Tibial nerve (tissue), 4 donors: Measurements from ENCODE around the gene CRYGB. TPM values are rescaled to one million over a fixed set of nuclear protein-coding genes. Genes with fewer than 3 reads are reported as not detected.

Source experiments
- DNase-seq, 2 donors: peaks; one replicate each; pipeline ENCODE4 v3.0.0-alpha.2; 2019; ENCODE audit warnings: low spot score in 2 of 2
- H3K27ac ChIP-seq, 4 donors: fragments of 200-600 bp; sonication (generic) in 3 of 4; one replicate each; pipeline ENCODE4 v1.5.1; 2017 to 2019; ENCODE audit warnings: mild to moderate bottlenecking in 1 of 4
- H3K27me3 ChIP-seq, 2 donors: fragments of 200-600 bp; sonication (generic) in 1 of 2; one replicate each; pipeline versions ENCODE4 v1.5.1 to v1.6.0; 2017 to 2019
- H3K36me3 ChIP-seq, 3 donors: fragments of 200-600 bp; sonication (generic); one replicate each; pipeline ENCODE4 v1.5.1; 2018 to 2019
- H3K4me1 ChIP-seq, 4 donors: fragments of 200-600 bp; sonication (generic) in 3 of 4; one replicate each; pipeline ENCODE4 v1.5.1; 2017 to 2019
- H3K4me3 ChIP-seq, 4 donors: fragments of 200-600 bp; sonication (generic) in 3 of 4; one replicate each; pipeline ENCODE4 v1.5.1; 2017 to 2019; ENCODE audit warnings: mild to moderate bottlenecking in 1 of 4, moderate library complexity in 1 of 4
- H3K9me3 ChIP-seq, 4 donors: fragments of 200-600 bp; sonication (generic) in 3 of 4; one replicate each; pipeline ENCODE4 v1.5.1; 2017 to 2019
- EP300 ChIP-seq, 2 donors: sonication (generic); formaldehyde crosslinking; IDR thresholded peaks; one replicate each; pipeline ENCODE4 v1.6.1; 2017; ENCODE audit warnings: antibody characterized with exemption in 2 of 2, mild to moderate bottlenecking in 1 of 2
- POLR2A ChIP-seq, 2 donors: fragments of 450-650 bp; IDR thresholded peaks; one replicate each; pipeline ENCODE4 v1.6.1; 2017; ENCODE audit warnings: antibody characterized with exemption in 2 of 2, mild to moderate bottlenecking in 2 of 2, moderate library complexity in 2 of 2
- WGBS, 2 donors: methylation state at CpG; one replicate each; pipeline ENCODE4 v1.1.5; 2018; 5-methylcytosine and 5-hydroxymethylcytosine counted together
- total RNA-seq, 4 donors: library from RNA; depleted of rRNA; stranded (reverse); fragments of >200 nt; gene quantifications; one replicate each; pipeline ENCODE4 v1.1.0, GENCODE V29; 2016
- TF ChIP-seq, protein P1 (sequence below), 5 experiments: fragments of 200-600 bp in 3 of 5; fragments of 450-650 bp in 2 of 5; sonication (generic) in 3 of 5; IDR thresholded peaks; one replicate each; pipeline ENCODE4 v1.5.1; 2016 to 2019; ENCODE audit warnings: antibody characterized with exemption in 5 of 5, mild to moderate bottlenecking in 3 of 5, moderate library complexity in 2 of 5

Gene CRYGB
- total RNA-seq, 4 donors from 2014 or later, result not detected

DNA sequence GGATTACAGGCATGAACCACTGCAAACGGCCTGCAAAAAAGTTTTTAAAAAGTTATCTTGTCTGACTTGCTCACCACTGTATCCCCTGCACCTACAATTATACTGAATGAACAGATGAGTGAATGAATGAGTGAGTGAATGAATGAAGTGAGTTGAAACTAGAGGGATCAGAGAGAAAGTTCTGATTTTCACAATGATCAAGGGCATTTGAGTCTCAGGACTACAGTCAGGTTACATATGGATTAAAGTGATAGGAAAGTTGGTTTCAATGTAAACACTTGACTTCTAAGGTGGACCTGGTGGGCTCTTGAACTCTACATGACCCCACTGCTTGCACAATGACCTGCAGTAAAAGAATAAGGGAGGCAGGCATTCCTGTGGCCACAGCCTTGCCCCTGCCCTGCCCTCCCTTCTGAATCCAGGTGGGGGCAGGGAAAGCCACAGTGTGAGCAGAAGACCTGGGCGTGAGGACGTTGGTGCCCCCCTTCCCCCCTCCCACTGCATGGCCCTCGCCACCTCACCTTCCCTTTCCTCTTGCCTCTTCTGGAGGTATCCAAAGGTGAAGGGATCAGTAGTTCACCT is 33.2 kb upstream of the CRYGB start:
- 63 to 64% methylated on average over 4 of the region's 4 CpGs for WGBS, 2 donors
- Histone ChIP-seq H3K27me3 (no peaks in the 10 kb centered on the region), H3K27ac (no peak overlapping the region), H3K4me3 (no peak overlapping the region), H3K36me3 (no peaks in the 10 kb centered on the region), H3K4me1 (peaks cover 0 to 25% (median 7%) of the 10 kb centered on the region in 4 donors), H3K9me3 (no peaks in the 10 kb centered on the region)
- DNase-seq, result no peak
- no peak for TF ChIP-seq POLR2A (IDR thresholded peaks at IDR 0.05)
- no peak for TF ChIP-seq EP300 (IDR thresholded peaks at IDR 0.05)
- TF ChIP-seq, protein P1, sequence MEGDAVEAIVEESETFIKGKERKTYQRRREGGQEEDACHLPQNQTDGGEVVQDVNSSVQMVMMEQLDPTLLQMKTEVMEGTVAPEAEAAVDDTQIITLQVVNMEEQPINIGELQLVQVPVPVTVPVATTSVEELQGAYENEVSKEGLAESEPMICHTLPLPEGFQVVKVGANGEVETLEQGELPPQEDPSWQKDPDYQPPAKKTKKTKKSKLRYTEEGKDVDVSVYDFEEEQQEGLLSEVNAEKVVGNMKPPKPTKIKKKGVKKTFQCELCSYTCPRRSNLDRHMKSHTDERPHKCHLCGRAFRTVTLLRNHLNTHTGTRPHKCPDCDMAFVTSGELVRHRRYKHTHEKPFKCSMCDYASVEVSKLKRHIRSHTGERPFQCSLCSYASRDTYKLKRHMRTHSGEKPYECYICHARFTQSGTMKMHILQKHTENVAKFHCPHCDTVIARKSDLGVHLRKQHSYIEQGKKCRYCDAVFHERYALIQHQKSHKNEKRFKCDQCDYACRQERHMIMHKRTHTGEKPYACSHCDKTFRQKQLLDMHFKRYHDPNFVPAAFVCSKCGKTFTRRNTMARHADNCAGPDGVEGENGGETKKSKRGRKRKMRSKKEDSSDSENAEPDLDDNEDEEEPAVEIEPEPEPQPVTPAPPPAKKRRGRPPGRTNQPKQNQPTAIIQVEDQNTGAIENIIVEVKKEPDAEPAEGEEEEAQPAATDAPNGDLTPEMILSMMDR (IDR thresholded peaks at IDR 0.05), result no peak

DNA sequence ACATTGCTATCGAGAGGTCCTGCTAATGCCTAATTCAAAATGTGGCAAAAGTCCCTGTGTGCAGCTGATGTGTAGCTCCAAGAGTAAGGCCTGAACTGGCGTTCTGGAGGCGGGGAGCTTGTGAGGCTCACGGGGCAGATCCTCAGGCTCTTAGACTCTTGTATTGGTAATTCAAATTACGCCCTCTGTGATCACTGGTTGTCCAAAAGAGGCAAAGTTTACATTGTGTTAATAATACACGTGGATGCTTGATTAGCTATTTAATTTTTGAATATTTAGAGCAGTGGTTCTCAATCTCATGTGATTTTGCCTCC is 29.8 kb upstream of the CRYGB start:
- no peaks in the 10 kb centered on the region for H3K9me3 ChIP-seq
- H3K4me1 ChIP-seq, result peaks cover 0 to 15% (median 2%) of the 10 kb centered on the region in 4 donors
- H3K27me3 ChIP-seq, result no peaks in the 10 kb centered on the region
- H3K27ac ChIP-seq, result no peak overlapping the region
- no peak overlapping the region for H3K4me3 ChIP-seq
- TF ChIP-seq, protein P1 (IDR thresholded peaks at IDR 0.05), result no peak
- TF ChIP-seq EP300 (IDR thresholded peaks at IDR 0.05), result no peak
- TF ChIP-seq POLR2A (IDR thresholded peaks at IDR 0.05), result no peak
- no peaks in the 10 kb centered on the region for H3K36me3 ChIP-seq
- DNase-seq, result no peak
- 49 to 51% methylated on average over 6 of the region's 6 CpGs for WGBS, 2 donors

- no peaks in the 10 kb centered on the region for H3K36me3 ChIP-seq
- peaks cover 0 to 15% (median 2%) of the 10 kb centered on the region in 4 donors for H3K4me1 ChIP-seq
- H3K27me3 ChIP-seq, result no peaks in the 10 kb centered on the region
- no peak overlapping the region for H3K27ac ChIP-seq
- no peak overlapping the region for H3K4me3 ChIP-seq
- no peaks in the 10 kb centered on the region for H3K9me3 ChIP-seq
- peak; percentile 71 to 86 for DNase-seq
- WGBS, 2 donors, result 38 to 39% methylated on average over 21 of the region's 21 CpGs
- TF ChIP-seq EP300 (IDR thresholded peaks at IDR 0.05) (peak; percentile 33 to 44), POLR2A (IDR thresholded peaks at IDR 0.05) (no peak)
- TF ChIP-seq, protein P1 (IDR thresholded peaks at IDR 0.05), result peak; percentile 78 to 92 (median 83)
Observed at GRCh38 chr2:208175069-208175839, 29.3 kb upstream of the CRYGB start.

- 85 to 88% methylated on average over 9 of the region's 9 CpGs for WGBS, 2 donors
- no peak for TF ChIP-seq EP300 (IDR thresholded peaks at IDR 0.05)
- TF ChIP-seq, protein P1 (IDR thresholded peaks at IDR 0.05), result no peak
- no peak for TF ChIP-seq POLR2A (IDR thresholded peaks at IDR 0.05)
- Histone ChIP-seq H3K36me3 (no peaks in the 10 kb centered on the region), H3K27me3 (no peaks in the 10 kb centered on the region), H3K4me3 (no peak overlapping the region), H3K4me1 (peaks cover 0 to 15% (median 2%) of the 10 kb centered on the region in 4 donors), H3K9me3 (no peaks in the 10 kb centered on the region), H3K27ac (no peak overlapping the region)
- DNase-seq, result no peak
Observed at GRCh38 chr2:208174144-208174543, 28.2 kb upstream of the CRYGB start.

DNA sequence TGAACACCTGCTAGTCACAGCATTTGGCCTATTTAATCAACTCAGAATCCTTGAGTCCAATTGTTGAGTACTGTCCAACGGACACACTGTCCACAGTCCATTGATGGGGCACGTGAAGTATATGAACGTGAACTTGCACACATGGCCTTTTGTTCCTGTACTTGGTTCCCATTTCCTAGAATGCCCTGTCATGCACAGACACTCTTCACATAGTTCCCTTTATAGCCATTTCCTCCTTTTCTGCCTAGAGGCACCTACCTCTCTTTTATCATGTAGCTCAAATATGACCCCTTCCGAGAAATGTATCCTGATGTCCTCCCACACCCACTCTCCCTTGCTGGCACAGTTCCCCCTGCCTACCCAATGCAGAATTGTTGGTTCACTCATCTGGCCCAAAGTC is 26.2 kb upstream of the CRYGB start:
- Histone ChIP-seq H3K4me3 (no peak overlapping the region), H3K9me3 (no peaks in the 10 kb centered on the region), H3K4me1 (peaks cover 0 to 15% (median 2%) of the 10 kb centered on the region in 4 donors), H3K27ac (no peak overlapping the region), H3K27me3 (no peaks in the 10 kb centered on the region), H3K36me3 (no peaks in the 10 kb centered on the region)
- WGBS, 2 donors, result 38 to 60% methylated on average over 4 of the region's 4 CpGs
- DNase-seq, result peak in 1 of 2 donors; percentile 28
- TF ChIP-seq, protein P1 (IDR thresholded peaks at IDR 0.05), result no peak
- TF ChIP-seq POLR2A (IDR thresholded peaks at IDR 0.05), result no peak
- TF ChIP-seq EP300 (IDR thresholded peaks at IDR 0.05), result peak in 1 of 2 donors; percentile 47
